ENCODE measurements around the gene TPM1.

GRCh38 chr15:63075015-63075983 lies 32.8 kb downstream of the TPM1 start:
- TF ChIP-seq POLR2A (IDR thresholded peaks at IDR 0.05) (no peak), POLR2AphosphoS5 (IDR thresholded peaks at IDR 0.05) (no peak), CTCF (IDR thresholded peaks at IDR 0.05) (no peak), EP300 (IDR thresholded peaks at IDR 0.05) (no peak)

Data from suprapubic skin (tissue), 4 donors.